Calu3 (cell line): ENCODE data around the gene TEX2. TPM values are rescaled to one million over a fixed set of nuclear protein-coding genes. Genes with fewer than 3 reads are reported as not detected.
A peak's percentile ranks its signal among the peaks of the same experiment; 100 is the strongest.

Experiments
- BruUV-seq: library from RNA; stranded (reverse); fragments of 400-500 nt; replicated peaks from 2 replicates; lab custom pipeline; 2021; lab: Mats Ljungman, UMichigan
- CTCF ChIA-PET: fragments of 300-600 bp; sonication (Branson Sonifier 250); formaldehyde crosslinking; loops from one replicate; lab custom pipeline; 2022; ENCODE audit warnings: antibody characterized with exemption; lab: Charles Lee
- DNase-seq: peaks from one replicate; pipeline ENCODE4 v3.0.0; 2022
- H3K27ac Mint-ChIP-seq: one replicate; pipeline ENCODE4 v1.8.0; 2022; ENCODE audit warnings: mixed read lengths; ENCODE audit not compliant: unreplicated experiment
- H3K27me3 Mint-ChIP-seq: one replicate; pipeline ENCODE4 v1.8.0; 2022; ENCODE audit warnings: mixed read lengths; ENCODE audit not compliant: unreplicated experiment
- H3K36me3 Mint-ChIP-seq: one replicate; pipeline ENCODE4 v1.8.0; 2022; ENCODE audit warnings: mild to moderate bottlenecking, moderate library complexity, mixed read lengths; ENCODE audit not compliant: insufficient read depth, unreplicated experiment
- H3K4me1 Mint-ChIP-seq: one replicate; pipeline ENCODE4 v1.8.0; 2022; ENCODE audit warnings: mild to moderate bottlenecking, low read depth, mixed read lengths; ENCODE audit not compliant: unreplicated experiment
- H3K4me3 Mint-ChIP-seq: one replicate; pipeline ENCODE4 v1.8.0; 2022; ENCODE audit warnings: mild to moderate bottlenecking, low read depth, moderate library complexity, mixed read lengths; ENCODE audit not compliant: unreplicated experiment
- H3K9me3 Mint-ChIP-seq: one replicate; pipeline ENCODE4 v1.8.0; 2022; ENCODE audit warnings: low read depth, mixed read lengths; ENCODE audit not compliant: unreplicated experiment
- CTCF ChIP-seq: fragments of 200-600 bp; IDR thresholded peaks from one replicate; pipeline ENCODE4 v1.8.0; 2022; ENCODE audit warnings: antibody characterized with exemption; ENCODE audit not compliant: unreplicated experiment
- intact Hi-C: fragments of 100-400 bp; cut with micrococcal nuclease; formaldehyde crosslinking; loops from one replicate; pipeline ENCODE4 v1.10.0; 2022; ENCODE audit not compliant: unreplicated experiment
- total RNA-seq: library from RNA; stranded (reverse); gene quantifications from 2 replicates; pipeline ENCODE4 v1.2.3, GENCODE V29; 2022

The TEX2 gene
- total RNA-seq, 1 experiment from 2014 or later: 12.3 TPM

GRCh38 chr17:64134216-64134970 lies 128.7 kb downstream of the TEX2 start:
- Mint-ChIP-seq H3K36me3 (peaks cover 16% of the 10 kb centered on the region), H3K4me3 (no peak overlapping the region), H3K27ac (no peak overlapping the region), H3K27me3 (no peaks in the 10 kb centered on the region), H3K9me3 (no peaks in the 10 kb centered on the region), H3K4me1 (no peaks in the 10 kb centered on the region)
- TF ChIP-seq CTCF: no peak
- no TSS peak for BruUV-seq
- DNase-seq: no peak
- intact Hi-C loops: loop anchor here (10.0 kb wide), 1 partner anchor 220 kb away; the partner anchor contains the start of genes CSHL1 and GH1
- CTCF ChIA-PET: interaction anchor here (0.7 to 2.1 kb wide), 14 partner anchors 11 to 223 kb away, joined by 3 to 78 read pairs (median 8); partner anchors contain the start of genes CSHL1, GH1 and ICAM2

GRCh38 chr17:64133546-64134215 lies 129.4 kb downstream of the TEX2 start:
- peak; percentile 37 for TF ChIP-seq CTCF
- no peaks in the 10 kb centered on the region for H3K27me3 Mint-ChIP-seq
- BruUV-seq: no TSS peak
- no peak overlapping the region for H3K27ac Mint-ChIP-seq
- no peak overlapping the region for H3K4me3 Mint-ChIP-seq
- no peaks in the 10 kb centered on the region for H3K9me3 Mint-ChIP-seq
- H3K4me1 Mint-ChIP-seq: no peaks in the 10 kb centered on the region
- intact Hi-C loops: loop anchor here (1.0 to 10.0 kb wide), 3 partner anchors 77 to 219 kb away; partner anchors contain the start of genes CSHL1 and GH1
- H3K36me3 Mint-ChIP-seq: peaks cover 23% of the 10 kb centered on the region
- CTCF ChIA-PET: interaction anchor here (0.7 to 2.1 kb wide), 16 partner anchors 12 to 233 kb away, joined by 3 to 78 read pairs (median 7); partner anchors contain the start of genes CSHL1, GH1 and ICAM2
- peak; percentile 21 for DNase-seq

- intact Hi-C loops: loop anchor here (2.0 to 10.0 kb wide), 2 partner anchors 75 to 217 kb away; partner anchors contain the start of genes CSHL1 and GH1
- TF ChIP-seq CTCF: no peak
- Mint-ChIP-seq H3K27me3 (no peaks in the 10 kb centered on the region), H3K27ac (no peak overlapping the region), H3K9me3 (no peaks in the 10 kb centered on the region), H3K4me3 (no peak overlapping the region), H3K36me3 (peaks cover 20% of the 10 kb centered on the region), H3K4me1 (no peaks in the 10 kb centered on the region)
- DNase-seq: no peak
- no TSS peak for BruUV-seq
- CTCF ChIA-PET: no interaction called here
Observed at GRCh38 chr17:64131606-64132270, 131.3 kb downstream of the TEX2 start.

- no peak for DNase-seq
- Mint-ChIP-seq H3K27ac (peak overlapping the region; percentile 42), H3K4me1 (no peaks in the 10 kb centered on the region), H3K9me3 (no peaks in the 10 kb centered on the region), H3K27me3 (no peaks in the 10 kb centered on the region), H3K36me3 (peaks cover 18% of the 10 kb centered on the region), H3K4me3 (peak overlapping the region; percentile 82)
- BruUV-seq: TSS peak; percentile 92
- intact Hi-C loops: loop anchor here (10.0 kb wide), 1 partner anchor 216 kb away; the partner anchor contains the start of genes CSHL1 and GH1
- CTCF ChIA-PET: interaction anchor here (1.5 to 2.6 kb wide), 2 partner anchors 56 to 74 kb away, joined by 6 to 11 read pairs; no protein-coding TSS in a partner anchor
- TF ChIP-seq CTCF: no peak
Observed at GRCh38 chr17:64130559-64131001, 132.5 kb downstream of the TEX2 start.
